ENCODE measurements around the gene PARM1.

Gene PARM1

GRCh38 chr4:75025431-75025830, 92.5 kb downstream of the PARM1 start:
- DNase-seq (ENCODE audit: extremely low read depth in 1 of 2, low read depth in 1 of 2): no peak

GRCh38 chr4:75028196-75028854, 95.4 kb downstream of the PARM1 start:
- DNase-seq (ENCODE audit: extremely low read depth in 1 of 2, low read depth in 1 of 2): no peak

GRCh38 chr4:75030028-75030427, 97.1 kb downstream of the PARM1 start:
- DNase-seq (ENCODE audit: extremely low read depth in 1 of 2, low read depth in 1 of 2): no peak

- DNase-seq (ENCODE audit: extremely low read depth in 1 of 2, low read depth in 1 of 2): no peak
Observed at GRCh38 chr4:75030649-75031235, 97.8 kb downstream of the PARM1 start.

- no peak for DNase-seq (ENCODE audit: extremely low read depth in 1 of 2, low read depth in 1 of 2)
Observed at GRCh38 chr4:75031775-75032174, 98.9 kb downstream of the PARM1 start.

GRCh38 chr4:75034523-75034922, 101.6 kb downstream of the PARM1 start:
- DNase-seq (ENCODE audit: extremely low read depth in 1 of 2, low read depth in 1 of 2): no peak

GRCh38 chr4:75035321-75035720, 102.4 kb downstream of the PARM1 start:
- DNase-seq (ENCODE audit: extremely low read depth in 1 of 2, low read depth in 1 of 2): no peak

- DNase-seq (ENCODE audit: extremely low read depth in 1 of 2, low read depth in 1 of 2): no peak
Observed at GRCh38 chr4:75036046-75036830, 103.3 kb downstream of the PARM1 start.

GRCh38 chr4:75037252-75037651, 104.3 kb downstream of the PARM1 start:
- DNase-seq (ENCODE audit: extremely low read depth in 1 of 2, low read depth in 1 of 2): no peak

GRCh38 chr4:75038376-75038775, 105.5 kb downstream of the PARM1 start:
- no peak for DNase-seq (ENCODE audit: extremely low read depth in 1 of 2, low read depth in 1 of 2)

GRCh38 chr4:75040703-75041102, 107.8 kb downstream of the PARM1 start:
- DNase-seq (ENCODE audit: extremely low read depth in 1 of 2, low read depth in 1 of 2): no peak

- no peak for DNase-seq (ENCODE audit: extremely low read depth in 1 of 2, low read depth in 1 of 2)
Observed at GRCh38 chr4:75042601-75043208, 109.8 kb downstream of the PARM1 start.

GRCh38 chr4:75046226-75046625, 113.3 kb downstream of the PARM1 start:
- DNase-seq (ENCODE audit: extremely low read depth in 1 of 2, low read depth in 1 of 2): no peak

- no peak for DNase-seq (ENCODE audit: extremely low read depth in 1 of 2, low read depth in 1 of 2)
Observed at GRCh38 chr4:75046641-75047040, 113.7 kb downstream of the PARM1 start.

- DNase-seq (ENCODE audit: extremely low read depth in 1 of 2, low read depth in 1 of 2): no peak
Observed at GRCh38 chr4:75048208-75048879, 115.4 kb downstream of the PARM1 start.

GRCh38 chr4:75051431-75051830, 118.5 kb downstream of the PARM1 start:
- DNase-seq (ENCODE audit: extremely low read depth in 1 of 2, low read depth in 1 of 2): no peak

- DNase-seq (ENCODE audit: extremely low read depth in 1 of 2, low read depth in 1 of 2): no peak
Observed at GRCh38 chr4:75053352-75053751, 120.4 kb downstream of the PARM1 start.

- no peak for DNase-seq (ENCODE audit: extremely low read depth in 1 of 2, low read depth in 1 of 2)
Observed at GRCh38 chr4:75054078-75054477, 121.2 kb downstream of the PARM1 start.

GRCh38 chr4:75056277-75056676, 123.4 kb downstream of the PARM1 start:
- DNase-seq (ENCODE audit: extremely low read depth in 1 of 2, low read depth in 1 of 2): no peak

- DNase-seq (ENCODE audit: extremely low read depth in 1 of 2, low read depth in 1 of 2): no peak
Observed at GRCh38 chr4:75057369-75057768, 124.5 kb downstream of the PARM1 start.

GRCh38 chr4:75058486-75058885, 125.6 kb downstream of the PARM1 start:
- no peak for DNase-seq (ENCODE audit: extremely low read depth in 1 of 2, low read depth in 1 of 2)

All from stimulated activated CD8-positive, alpha-beta memory T cell treated with anti-CD3 and anti-CD28 coated beads, Interleukin-7, amount 100 ng/mL, for 48 hours (primary cell).